ENCODE measurements around the gene INSL3. TPM values are rescaled to one million over a fixed set of nuclear protein-coding genes. Genes with fewer than 3 reads are reported as not detected.
A peak's percentile ranks its signal among the peaks of the same experiment; 100 is the strongest.

Gene INSL3, protein sequence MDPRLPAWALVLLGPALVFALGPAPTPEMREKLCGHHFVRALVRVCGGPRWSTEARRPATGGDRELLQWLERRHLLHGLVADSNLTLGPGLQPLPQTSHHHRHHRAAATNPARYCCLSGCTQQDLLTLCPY
- total RNA-seq, result 1 to 10 TPM in 1 of 4 donors, not detected in 3; 2.7 TPM

DNA sequence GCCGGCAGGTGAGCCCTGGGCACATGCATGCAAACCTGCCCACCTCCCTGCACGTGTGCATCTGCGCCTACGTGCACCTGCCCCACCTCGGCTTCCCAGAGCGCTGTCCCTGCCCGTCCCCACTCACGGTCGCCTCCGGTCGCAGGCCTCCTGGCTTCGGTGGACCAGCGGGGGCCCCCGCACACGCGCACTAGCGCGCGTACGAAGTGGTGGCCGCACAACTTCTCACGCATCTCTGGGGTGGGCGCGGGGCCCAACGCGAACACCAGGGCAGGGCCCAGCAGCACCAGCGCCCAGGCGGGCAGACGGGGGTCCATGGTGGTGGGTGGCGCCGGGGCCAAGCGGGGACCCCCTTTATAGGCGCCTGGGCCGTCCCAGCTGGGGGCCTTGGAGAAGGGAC, at the start of gene INSL3:
Gene INSL3, minus strand, starts transcription at position 330 of the 400 bp plus-strand sequence. Its CDS starts 13 bp downstream, at position 317.
- DNase-seq (ENCODE audit: low spot score), result no peak
- ATAC-seq (ENCODE audit: low FRiP score), result no peak
- TF ChIP-seq, protein P1, sequence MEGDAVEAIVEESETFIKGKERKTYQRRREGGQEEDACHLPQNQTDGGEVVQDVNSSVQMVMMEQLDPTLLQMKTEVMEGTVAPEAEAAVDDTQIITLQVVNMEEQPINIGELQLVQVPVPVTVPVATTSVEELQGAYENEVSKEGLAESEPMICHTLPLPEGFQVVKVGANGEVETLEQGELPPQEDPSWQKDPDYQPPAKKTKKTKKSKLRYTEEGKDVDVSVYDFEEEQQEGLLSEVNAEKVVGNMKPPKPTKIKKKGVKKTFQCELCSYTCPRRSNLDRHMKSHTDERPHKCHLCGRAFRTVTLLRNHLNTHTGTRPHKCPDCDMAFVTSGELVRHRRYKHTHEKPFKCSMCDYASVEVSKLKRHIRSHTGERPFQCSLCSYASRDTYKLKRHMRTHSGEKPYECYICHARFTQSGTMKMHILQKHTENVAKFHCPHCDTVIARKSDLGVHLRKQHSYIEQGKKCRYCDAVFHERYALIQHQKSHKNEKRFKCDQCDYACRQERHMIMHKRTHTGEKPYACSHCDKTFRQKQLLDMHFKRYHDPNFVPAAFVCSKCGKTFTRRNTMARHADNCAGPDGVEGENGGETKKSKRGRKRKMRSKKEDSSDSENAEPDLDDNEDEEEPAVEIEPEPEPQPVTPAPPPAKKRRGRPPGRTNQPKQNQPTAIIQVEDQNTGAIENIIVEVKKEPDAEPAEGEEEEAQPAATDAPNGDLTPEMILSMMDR (IDR thresholded peaks at IDR 0.05), result no peak

DNA sequence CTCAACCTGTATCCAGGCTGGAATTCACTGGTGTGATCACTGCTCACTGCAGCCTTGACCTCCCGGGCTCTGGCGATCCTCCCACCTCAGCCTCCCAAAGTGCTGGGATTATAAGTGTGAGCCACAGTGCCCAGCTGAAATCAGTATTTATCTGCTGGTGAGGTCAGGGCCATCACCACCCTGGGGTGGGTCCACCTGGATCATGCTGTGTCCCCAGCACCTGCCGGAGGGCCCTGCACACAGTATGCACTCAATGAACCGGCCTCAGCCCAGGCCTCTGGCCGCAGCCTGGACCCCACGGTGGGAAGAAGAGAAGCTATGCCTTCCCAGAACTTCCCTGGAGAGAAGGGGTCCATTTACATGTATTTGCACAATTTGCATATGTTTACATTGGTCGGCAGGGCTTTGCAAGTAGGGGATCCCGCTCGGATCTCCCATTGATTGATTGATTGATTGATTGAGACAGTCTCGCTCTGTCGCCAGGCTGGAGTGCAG, 47.8 kb upstream of the INSL3 start:
- TF ChIP-seq, protein P1 (IDR thresholded peaks at IDR 0.05), result no peak
- ATAC-seq (ENCODE audit: low FRiP score), result no peak
- no peak for DNase-seq (ENCODE audit: low spot score)

DNA sequence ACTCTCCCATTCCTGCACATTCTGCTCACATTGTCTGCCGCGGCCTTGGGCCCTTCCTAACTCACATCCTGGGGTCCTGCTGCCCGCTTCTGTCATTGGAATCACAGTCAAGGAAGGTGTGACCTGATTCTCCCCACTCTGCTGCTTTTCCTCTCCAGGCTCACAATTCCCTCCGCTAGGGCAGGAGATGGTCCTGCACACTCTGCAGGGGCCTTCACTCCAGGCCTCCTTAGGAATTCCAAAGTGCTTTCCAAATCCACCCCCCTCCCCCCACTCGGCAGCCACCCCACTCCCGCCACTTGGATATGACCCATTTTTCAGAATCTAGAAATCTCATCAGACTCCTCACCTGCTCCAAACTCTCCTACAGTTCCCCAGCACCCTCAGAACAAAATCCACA, 47.4 kb upstream of the INSL3 start:
- ATAC-seq (ENCODE audit: low FRiP score) (no peak), DNase-seq (ENCODE audit: low spot score) (no peak)
- TF ChIP-seq, protein P1 (IDR thresholded peaks at IDR 0.05), result no peak

DNA sequence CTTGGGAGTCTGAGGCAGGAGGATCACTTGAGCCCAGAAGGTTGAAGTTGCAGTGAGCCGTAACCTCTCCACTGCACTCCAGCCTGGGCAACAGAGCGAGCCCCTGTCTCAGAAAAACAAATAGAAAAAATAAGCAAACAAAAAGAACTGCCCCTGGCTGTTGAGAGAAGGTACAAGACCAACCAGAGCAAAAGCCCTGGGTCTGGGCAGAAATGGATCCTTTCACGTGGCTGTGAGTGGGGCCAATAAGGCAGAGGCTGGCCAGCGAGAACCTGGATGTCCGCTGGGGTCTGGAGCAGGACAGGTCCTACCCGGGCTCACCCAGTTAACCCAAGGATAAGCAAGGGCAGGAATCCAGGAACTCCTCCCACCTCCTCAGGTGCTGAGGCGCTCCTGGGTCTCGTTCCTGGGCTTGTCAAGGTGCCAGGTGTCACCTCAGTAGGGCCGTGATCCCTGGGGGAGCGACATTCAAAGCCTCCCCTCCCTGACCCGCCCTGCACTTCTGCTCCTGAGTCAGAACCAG, 45.7 kb upstream of the INSL3 start:
- no peak for DNase-seq (ENCODE audit: low spot score)
- ATAC-seq (ENCODE audit: low FRiP score), result no peak
- TF ChIP-seq, protein P1 (IDR thresholded peaks at IDR 0.05), result no peak

DNA sequence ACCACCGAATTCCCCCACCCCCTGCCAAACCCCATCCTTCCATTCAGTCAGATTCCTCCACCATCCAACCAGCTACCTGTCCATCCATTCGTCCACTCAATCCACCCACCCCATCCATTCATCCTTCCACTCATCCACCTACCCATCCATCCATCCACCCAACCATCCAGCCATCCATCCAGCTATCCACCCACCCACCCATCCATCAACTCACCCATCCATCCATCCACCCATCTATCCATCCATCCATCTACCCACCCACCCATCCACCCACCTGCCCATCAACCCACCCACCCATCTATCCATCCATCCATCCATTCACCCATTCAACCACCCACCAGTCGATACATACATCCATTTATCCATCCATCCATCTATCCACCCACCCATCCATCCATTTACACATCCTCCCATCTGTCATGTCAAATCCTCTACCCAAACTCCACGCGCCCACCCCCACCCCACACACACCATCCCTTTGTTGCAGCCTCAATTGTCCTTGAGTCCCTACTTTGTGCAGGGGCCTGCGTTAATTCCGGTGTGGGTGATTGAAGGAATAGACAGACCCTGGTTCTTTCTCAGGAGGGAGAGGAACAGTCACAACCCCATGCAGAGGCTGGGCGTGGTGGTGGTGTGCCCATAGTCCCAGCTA, 45.1 kb upstream of the INSL3 start:
- no peak for ATAC-seq (ENCODE audit: low FRiP score)
- TF ChIP-seq, protein P1 (IDR thresholded peaks at IDR 0.05), result no peak
- DNase-seq (ENCODE audit: low spot score), result no peak

DNA sequence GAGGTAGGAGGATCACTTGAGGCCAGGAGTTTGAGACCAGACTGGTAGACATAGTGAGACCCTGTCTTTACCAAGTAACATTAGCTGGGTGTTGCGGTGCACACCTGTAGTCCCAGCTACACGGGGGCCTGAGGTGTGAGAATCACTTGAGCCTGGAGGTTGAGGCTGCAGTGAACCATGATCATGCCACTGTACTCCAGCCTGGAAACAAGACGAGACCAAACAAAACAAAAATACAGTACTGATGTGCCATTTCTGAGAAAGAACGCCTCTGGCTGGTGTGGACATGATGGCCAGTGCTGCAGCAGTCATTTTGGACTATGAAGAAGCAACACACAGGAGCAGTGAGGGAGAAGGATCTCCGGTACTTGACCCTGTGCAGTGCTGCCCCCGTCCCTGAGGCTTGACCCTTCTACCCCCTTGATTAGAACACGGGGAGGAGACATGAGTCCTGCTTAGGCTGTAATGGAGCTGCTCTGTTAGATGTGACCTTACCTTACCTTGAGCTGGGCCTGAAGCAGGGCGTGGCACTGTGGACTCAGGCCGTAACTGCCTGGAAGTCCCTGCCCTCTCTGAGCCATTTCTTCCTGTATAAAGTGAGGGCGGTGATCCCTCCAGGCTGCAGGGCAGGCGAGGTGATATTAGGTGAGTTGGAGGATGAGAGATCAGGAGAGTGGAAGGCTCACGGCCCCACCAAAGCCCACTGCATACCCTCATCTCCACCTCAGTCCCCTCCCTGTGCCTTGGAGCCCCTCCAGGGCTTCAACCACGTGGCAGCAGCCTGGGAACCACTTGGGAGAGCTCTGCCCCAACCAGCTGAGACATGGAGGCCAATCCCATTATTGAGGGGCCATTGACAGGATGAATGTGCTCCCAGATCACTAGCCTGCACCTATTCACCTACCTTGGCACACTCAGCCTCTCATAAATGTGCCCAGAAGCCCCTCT, 44.3 kb upstream of the INSL3 start:
- TF ChIP-seq, protein P1 (IDR thresholded peaks at IDR 0.05), result no peak
- ATAC-seq (ENCODE audit: low FRiP score) (peak; percentile 28), DNase-seq (ENCODE audit: low spot score) (no peak)

All from omental fat pad (tissue), 4 donors.